Measurements from ENCODE around the gene SLAMF8. TPM values are rescaled to one million over a fixed set of nuclear protein-coding genes. Genes with fewer than 3 reads are reported as not detected.

Gene SLAMF8
- total and polyA plus RNA-seq, 12 donors: 0.30 to 24.4 (median 0.99) TPM

DNA sequence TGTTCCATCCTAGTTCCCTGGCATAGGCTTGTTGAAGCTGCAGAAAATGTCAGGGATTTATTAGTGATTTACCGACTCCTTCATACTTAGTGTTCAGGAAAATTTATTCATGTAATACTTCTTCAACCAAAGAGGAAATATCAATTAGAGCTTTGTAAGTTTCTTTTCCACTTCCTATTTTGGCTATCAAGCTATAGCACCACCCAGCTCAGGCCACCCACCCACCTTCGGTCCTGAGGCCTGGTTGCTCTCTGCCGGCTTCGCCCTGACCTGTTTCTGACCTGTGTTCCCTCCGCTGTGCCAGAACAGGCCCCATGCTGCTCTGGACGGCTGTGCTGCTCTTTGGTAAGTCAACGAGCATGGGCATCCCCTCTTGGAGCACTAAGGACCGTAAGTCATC, 24.6 kb upstream of the SLAMF8 start, which contains the start of gene FCRL6:
FCRL6 (plus strand) TSS at position 250 of the 400 bp plus-strand sequence; CDS start at position 315, 65 bp downstream.
- ATAC-seq (no peak), DNase-seq (no peak)
- Histone ChIP-seq H3K27me3 (peaks cover 0 to 2% (median 0%) of the 10 kb centered on the region in 7 donors), H3K4me3 (peak within 1 kb of the TSS in 1 of 10 donors; percentile 28), H3K4me1 (peaks cover 0 to 44% (median 0%) of the 10 kb centered on the region in 9 donors), H3K27ac (peak within 1 kb of the TSS in 2 of 10 donors; percentile 28 to 44), H3K36me3 (no peaks in the 10 kb centered on the region), H3K9me3 (no peaks in the 10 kb centered on the region)
- TF ChIP-seq, protein P1, sequence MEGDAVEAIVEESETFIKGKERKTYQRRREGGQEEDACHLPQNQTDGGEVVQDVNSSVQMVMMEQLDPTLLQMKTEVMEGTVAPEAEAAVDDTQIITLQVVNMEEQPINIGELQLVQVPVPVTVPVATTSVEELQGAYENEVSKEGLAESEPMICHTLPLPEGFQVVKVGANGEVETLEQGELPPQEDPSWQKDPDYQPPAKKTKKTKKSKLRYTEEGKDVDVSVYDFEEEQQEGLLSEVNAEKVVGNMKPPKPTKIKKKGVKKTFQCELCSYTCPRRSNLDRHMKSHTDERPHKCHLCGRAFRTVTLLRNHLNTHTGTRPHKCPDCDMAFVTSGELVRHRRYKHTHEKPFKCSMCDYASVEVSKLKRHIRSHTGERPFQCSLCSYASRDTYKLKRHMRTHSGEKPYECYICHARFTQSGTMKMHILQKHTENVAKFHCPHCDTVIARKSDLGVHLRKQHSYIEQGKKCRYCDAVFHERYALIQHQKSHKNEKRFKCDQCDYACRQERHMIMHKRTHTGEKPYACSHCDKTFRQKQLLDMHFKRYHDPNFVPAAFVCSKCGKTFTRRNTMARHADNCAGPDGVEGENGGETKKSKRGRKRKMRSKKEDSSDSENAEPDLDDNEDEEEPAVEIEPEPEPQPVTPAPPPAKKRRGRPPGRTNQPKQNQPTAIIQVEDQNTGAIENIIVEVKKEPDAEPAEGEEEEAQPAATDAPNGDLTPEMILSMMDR (IDR thresholded peaks at IDR 0.05): no peak
- intact Hi-C loops (cut with DNase I): loop anchor here in 4 of 10 donors (2.0 to 10.0 kb wide), 4 partner anchors 145 to 210 kb away; partner anchors contain the start of gene IGSF9 (in 2 of the 4)
- 82 to 88% methylated on average over 8 of the region's 8 CpGs for WGBS, 2 donors

DNA sequence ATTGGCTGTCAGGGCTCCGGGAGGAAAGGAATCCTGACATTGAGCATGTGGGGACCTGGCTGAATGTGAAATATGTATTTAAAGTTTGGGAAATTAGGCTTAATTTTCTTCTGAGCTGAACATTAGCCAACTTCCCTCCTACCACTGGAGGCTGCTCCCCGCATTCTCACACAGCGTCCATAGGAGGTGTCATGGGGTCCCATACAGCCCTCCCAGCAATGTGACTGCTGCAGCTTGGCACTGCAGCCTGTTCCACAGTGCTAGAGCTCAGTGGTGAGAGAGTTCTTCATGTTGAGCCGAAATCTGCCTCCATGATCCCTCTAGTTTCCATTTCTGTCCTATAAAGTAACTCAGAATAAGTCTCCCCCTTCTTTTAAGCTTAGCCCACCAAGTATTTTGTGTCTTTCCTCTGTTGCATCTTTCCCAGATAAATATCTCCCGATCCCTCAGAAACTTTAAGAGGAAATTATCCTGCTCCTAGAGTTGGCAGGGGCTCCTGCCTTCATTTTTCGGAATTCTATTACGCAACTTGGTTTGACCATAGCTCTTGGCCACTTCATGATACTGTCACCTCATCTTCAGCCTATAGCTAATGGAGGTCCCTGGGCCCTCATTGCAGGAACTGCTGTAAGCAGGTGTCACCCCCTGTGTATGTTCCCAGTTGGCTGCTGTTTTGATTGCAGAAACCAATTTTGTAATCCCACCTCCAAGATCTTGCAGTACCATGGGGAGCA, 22.6 kb upstream of the SLAMF8 start:
- Histone ChIP-seq H3K36me3 (no peaks in the 10 kb centered on the region), H3K4me1 (peaks cover 0 to 39% (median 0%) of the 10 kb centered on the region in 9 donors), H3K9me3 (no peaks in the 10 kb centered on the region), H3K4me3 (no peak overlapping the region), H3K27ac (peak overlapping the region in 1 of 10 donors; percentile 15), H3K27me3 (no peaks in the 10 kb centered on the region)
- DNase-seq (no peak), ATAC-seq (no peak)
- WGBS, 2 donors: 69 to 77% methylated on average over 7 of the region's 7 CpGs
- intact Hi-C loops (cut with DNase I): loop anchor here in 4 of 10 donors (2.0 to 10.0 kb wide), 4 partner anchors 143 to 208 kb away; partner anchors contain the start of gene IGSF9 (in 2 of the 4)
- TF ChIP-seq, protein P1 (IDR thresholded peaks at IDR 0.05): no peak

DNA sequence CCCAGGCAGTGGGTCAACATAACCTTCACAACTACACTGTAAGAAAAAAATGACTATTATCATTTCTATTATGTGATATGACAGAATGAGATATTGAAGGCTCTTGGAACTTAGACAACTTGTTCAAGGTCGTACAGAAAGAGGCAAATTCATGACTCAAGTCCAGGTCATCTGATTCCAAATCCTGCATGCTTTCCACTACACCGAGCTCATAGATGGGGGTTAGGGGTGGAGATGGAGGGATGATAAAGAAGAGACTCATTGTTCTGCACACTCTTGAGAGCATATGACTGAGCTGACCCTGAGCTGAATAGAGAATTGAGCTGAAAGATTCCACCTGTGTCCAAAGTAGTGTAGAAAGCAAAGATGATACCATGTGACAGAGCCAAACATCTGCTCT, 21.7 kb upstream of the SLAMF8 start:
- Histone ChIP-seq H3K27ac (no peak overlapping the region), H3K27me3 (no peaks in the 10 kb centered on the region), H3K36me3 (no peaks in the 10 kb centered on the region), H3K4me3 (no peak overlapping the region), H3K9me3 (no peaks in the 10 kb centered on the region), H3K4me1 (peaks cover 0 to 32% (median 0%) of the 10 kb centered on the region in 9 donors)
- ATAC-seq: no peak
- intact Hi-C loops (cut with DNase I): loop anchor here in 4 of 10 donors (5.0 to 10.0 kb wide), 3 partner anchors 142 to 207 kb away; partner anchors contain the start of gene IGSF9 (in 2 of the 4)
- WGBS, 2 donors: 25 to 39% methylated on average over 2 of the region's 2 CpGs
- no peak for DNase-seq
- TF ChIP-seq, protein P1 (IDR thresholded peaks at IDR 0.05): no peak

DNA sequence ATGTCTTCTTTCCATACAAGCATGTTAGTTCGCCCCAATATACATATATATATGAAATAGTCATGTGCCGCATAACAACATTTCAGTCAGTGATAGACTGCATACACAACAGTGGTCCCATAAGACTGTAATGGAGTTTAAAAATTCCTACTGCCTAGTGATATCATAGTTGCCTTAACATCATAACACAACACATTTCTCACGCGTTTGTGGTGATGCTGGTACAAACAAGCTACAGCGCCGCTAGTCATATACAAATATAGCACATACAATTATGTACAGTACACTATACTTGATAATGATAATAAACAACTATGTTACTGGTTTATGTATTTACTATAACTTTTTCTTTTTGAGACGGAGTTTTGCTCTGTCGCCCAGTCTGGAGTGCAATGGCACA, 10.7 kb upstream of the SLAMF8 start:
- TF ChIP-seq, protein P1 (IDR thresholded peaks at IDR 0.05): no peak
- H3K4me1 ChIP-seq: no peaks in the 10 kb centered on the region
- no peaks in the 10 kb centered on the region for H3K9me3 ChIP-seq
- no peaks in the 10 kb centered on the region for H3K36me3 ChIP-seq
- ATAC-seq: no peak
- intact Hi-C loops (cut with DNase I): no loop called here
- H3K4me3 ChIP-seq: no peak overlapping the region
- DNase-seq: no peak
- peaks cover 0 to 2% (median 0%) of the 10 kb centered on the region in 7 donors for H3K27me3 ChIP-seq
- no peak overlapping the region for H3K27ac ChIP-seq
- WGBS, 2 donors: 93 to 97% methylated on average over 8 of the region's 8 CpGs
